Erythroblast (primary cell): ENCODE results near the gene XRCC2.

ENCODE experiments used
- GATA1 ChIP-seq: IDR thresholded peaks from 2 replicates; pipeline ENCODE4 v1.6.1; 2011; ENCODE audit warnings: low read depth, mild to moderate bottlenecking, control low read depth, low read length, moderate library complexity
- POLR2A ChIP-seq: IDR thresholded peaks from 2 replicates; pipeline ENCODE4 v1.6.1; 2011; ENCODE audit warnings: mild to moderate bottlenecking, low read length

DNA sequence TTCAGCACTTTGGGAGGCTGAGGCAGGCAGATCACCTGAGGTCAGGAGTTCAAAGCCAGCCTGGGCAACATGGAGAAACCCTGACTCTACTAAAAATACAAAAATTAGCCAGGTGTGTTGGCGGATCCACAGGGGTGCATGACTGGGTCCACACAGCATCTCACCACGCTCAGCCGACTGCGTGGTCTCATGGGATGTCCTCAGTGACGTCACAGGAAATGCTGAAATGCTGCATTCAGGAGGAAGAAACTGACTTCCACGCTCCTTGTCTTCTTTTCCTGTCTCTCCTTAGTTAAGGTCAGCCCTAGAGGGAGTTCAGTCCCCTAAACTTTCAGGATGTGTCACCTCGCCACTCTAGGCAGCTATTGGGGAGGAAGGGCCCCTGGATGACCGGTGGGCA, 42.9 kb downstream of the XRCC2 start:
- TF ChIP-seq POLR2A (no peak), GATA1 (no peak)
